Natural killer cell (primary cell): ENCODE results near the gene CHST11. TPM values are rescaled to one million over a fixed set of nuclear protein-coding genes. Genes with fewer than 3 reads are reported as not detected.

Experiments
- ATAC-seq, 3 donors: fragments of 150-1000 bp in 2 of 3; fragments of 200-7000 bp in 1 of 3; cut with Tn5 transposase; 1 replicate in 1 of 3; 2 replicates in 2 of 3; pipeline ENCODE4 v1.10.0; 2021; ENCODE audit warnings: mild to moderate bottlenecking in 2 of 3, moderate library complexity in 2 of 3
- DNase-seq, 2 donors: peaks; one replicate each; pipeline versions ENCODE4 v3.0.0 to v3.0.0-alpha.2; 2013 to 2021; ENCODE audit warnings: mixed read lengths in 1 of 2
- H3K27ac ChIP-seq: one replicate; pipeline ENCODE4 v1.5.1; 2013; ENCODE audit warnings: mild to moderate bottlenecking, low read length
- H3K27me3 ChIP-seq: one replicate; pipeline ENCODE4 v1.6.1; 2013; ENCODE audit warnings: low read length; ENCODE audit not compliant: control insufficient read depth, insufficient read depth
- H3K36me3 ChIP-seq: one replicate; pipeline ENCODE4 v1.6.1; 2013; ENCODE audit warnings: low read length; ENCODE audit not compliant: control insufficient read depth, insufficient read depth
- H3K4me1 ChIP-seq: one replicate; pipeline ENCODE4 v1.6.1; 2013; ENCODE audit warnings: low read length; ENCODE audit not compliant: control insufficient read depth, insufficient read depth
- H3K4me3 ChIP-seq: one replicate; pipeline ENCODE4 v1.5.1; 2013; ENCODE audit warnings: low read length
- H3K9me3 ChIP-seq: one replicate; pipeline ENCODE4 v1.6.1; 2013; ENCODE audit warnings: low read length; ENCODE audit not compliant: control insufficient read depth, insufficient read depth
- H3K27ac Mint-ChIP-seq, 2 donors: one replicate each; pipeline ENCODE4 v1.8.0; 2022; ENCODE audit warnings: mild to moderate bottlenecking in 2 of 2, mixed read lengths in 2 of 2, moderate library complexity in 1 of 2
- H3K27me3 Mint-ChIP-seq, 2 donors: one replicate each; pipeline ENCODE4 v1.8.0; 2022; ENCODE audit warnings: low read depth in 2 of 2, mixed read lengths in 2 of 2
- H3K36me3 Mint-ChIP-seq: one replicate; pipeline ENCODE4 v1.8.0; 2022; ENCODE audit warnings: mixed read lengths
- H3K4me1 Mint-ChIP-seq, 2 donors: one replicate each; pipeline ENCODE4 v1.8.0; 2022; ENCODE audit warnings: mixed read lengths in 2 of 2
- H3K4me3 Mint-ChIP-seq: one replicate; pipeline ENCODE4 v1.8.0; 2022; ENCODE audit warnings: mild to moderate bottlenecking, moderate library complexity, mixed read lengths
- H3K9me3 Mint-ChIP-seq, 2 donors: one replicate each; pipeline ENCODE4 v1.8.0; 2022; ENCODE audit warnings: mixed read lengths in 2 of 2
- CTCF ChIP-seq: fragments of 200-600 bp; IDR thresholded peaks from one replicate; pipeline ENCODE4 v1.8.0; 2022; ENCODE audit warnings: antibody characterized with exemption
- WGBS: methylation state at CpG from one replicate; pipeline ENCODE4 v1.1.7; 2013; ENCODE audit warnings: missing lambda C conversion rate; ENCODE audit not compliant: insufficient coverage; 5-methylcytosine and 5-hydroxymethylcytosine counted together
- intact Hi-C: fragments of 100-400 bp; cut with micrococcal nuclease; formaldehyde crosslinking; loops from one replicate; pipeline ENCODE4 v1.14.2; 2022
- total RNA-seq, 4 donors: library from RNA; stranded (reverse); fragments of 120-200 nt in 1 of 4; gene quantifications; one replicate each; pipeline versions ENCODE4 v1.2.3 to v1.2.4, GENCODE V29; 2013 to 2022

The CHST11 gene
- total RNA-seq, 3 donors from 2014 or later (not counting 1 experiment from before 2014, with no cell fraction given), result 85.3 to 118 (median 96.1) TPM

GRCh38 chr12:104521731-104522130 is 65.0 kb downstream of the CHST11 start:
- H3K4me3 ChIP-seq, result no peak overlapping the region
- Mint-ChIP-seq H3K4me3 (no peak overlapping the region), H3K36me3 (no peaks in the 10 kb centered on the region), H3K27ac (peak overlapping the region; percentile 44 to 54), H3K27me3 (no peaks in the 10 kb centered on the region), H3K4me1 (peaks cover 95 to 98% of the 10 kb centered on the region in 2 donors), H3K9me3 (no peaks in the 10 kb centered on the region)
- no peaks in the 10 kb centered on the region for H3K9me3 ChIP-seq
- TF ChIP-seq CTCF, result no peak
- no peaks in the 10 kb centered on the region for H3K27me3 ChIP-seq
- WGBS, result 94% methylated on average over 3 of the region's 5 CpGs
- intact Hi-C loops, result loop anchor here (2.0 kb wide), 1 partner anchor 15 kb away; no protein-coding TSS in a partner anchor
- no peaks in the 10 kb centered on the region for H3K36me3 ChIP-seq
- no peak overlapping the region for H3K27ac ChIP-seq
- peaks cover 43% of the 10 kb centered on the region for H3K4me1 ChIP-seq
- ATAC-seq (no peak), DNase-seq (no peak)

GRCh38 chr12:104522985-104523722 is 66.4 kb downstream of the CHST11 start:
- no peak for ATAC-seq
- H3K36me3 Mint-ChIP-seq, result no peaks in the 10 kb centered on the region
- H3K27ac Mint-ChIP-seq, result peak overlapping the region; percentile 74 to 75
- intact Hi-C loops, result loop anchor here (2.0 kb wide), 1 partner anchor 14 kb away; no protein-coding TSS in a partner anchor
- H3K4me1 Mint-ChIP-seq, result peaks cover 98 to 100% of the 10 kb centered on the region in 2 donors
- H3K4me3 ChIP-seq, result no peak overlapping the region
- no peak for DNase-seq
- H3K27me3 ChIP-seq, result no peaks in the 10 kb centered on the region
- TF ChIP-seq CTCF, result no peak
- H3K4me3 Mint-ChIP-seq, result peak overlapping the region; percentile 55
- H3K27ac ChIP-seq, result no peak overlapping the region
- no peaks in the 10 kb centered on the region for H3K36me3 ChIP-seq
- 43% methylated on average over 3 of the region's 4 CpGs for WGBS
- H3K27me3 Mint-ChIP-seq, result no peaks in the 10 kb centered on the region
- H3K4me1 ChIP-seq, result peaks cover 42% of the 10 kb centered on the region
- no peaks in the 10 kb centered on the region for H3K9me3 ChIP-seq
- no peaks in the 10 kb centered on the region for H3K9me3 Mint-ChIP-seq

- H3K9me3 ChIP-seq, result no peaks in the 10 kb centered on the region
- peak overlapping the region; percentile 71 for H3K4me3 Mint-ChIP-seq
- H3K36me3 Mint-ChIP-seq, result no peaks in the 10 kb centered on the region
- H3K36me3 ChIP-seq, result no peaks in the 10 kb centered on the region
- DNase-seq (no peak), ATAC-seq (no peak)
- no peaks in the 10 kb centered on the region for H3K27me3 ChIP-seq
- peaks cover 98 to 99% of the 10 kb centered on the region in 2 donors for H3K4me1 Mint-ChIP-seq
- no peaks in the 10 kb centered on the region for H3K27me3 Mint-ChIP-seq
- no peak overlapping the region for H3K4me3 ChIP-seq
- TF ChIP-seq CTCF, result no peak
- WGBS, result 87% methylated on average over 7 of the region's 7 CpGs
- H3K9me3 Mint-ChIP-seq, result no peaks in the 10 kb centered on the region
- H3K27ac Mint-ChIP-seq, result peak overlapping the region; percentile 74 to 75
- intact Hi-C loops, result no loop called here
- H3K4me1 ChIP-seq, result peaks cover 38% of the 10 kb centered on the region
- H3K27ac ChIP-seq, result no peak overlapping the region
These were observed 67.5 kb downstream of the CHST11 start for GRCh38 chr12:104524034-104524832.
